NCI-H526 (cell line): ENCODE data around the gene KIF16B.
A peak's percentile ranks its signal among the peaks of the same experiment; 100 is the strongest.
"Not testable (repeated sequence)": the region's sequence is repeated elsewhere in the genome, so short reads cannot be mapped to it uniquely, and the experiment has no call there.

Source experiments
- DNase-seq, 2 experiments: peaks; one replicate each; lab custom pipeline; 2025; lab: John Stamatoyannopoulos, UW

KIF16B gene

DNA sequence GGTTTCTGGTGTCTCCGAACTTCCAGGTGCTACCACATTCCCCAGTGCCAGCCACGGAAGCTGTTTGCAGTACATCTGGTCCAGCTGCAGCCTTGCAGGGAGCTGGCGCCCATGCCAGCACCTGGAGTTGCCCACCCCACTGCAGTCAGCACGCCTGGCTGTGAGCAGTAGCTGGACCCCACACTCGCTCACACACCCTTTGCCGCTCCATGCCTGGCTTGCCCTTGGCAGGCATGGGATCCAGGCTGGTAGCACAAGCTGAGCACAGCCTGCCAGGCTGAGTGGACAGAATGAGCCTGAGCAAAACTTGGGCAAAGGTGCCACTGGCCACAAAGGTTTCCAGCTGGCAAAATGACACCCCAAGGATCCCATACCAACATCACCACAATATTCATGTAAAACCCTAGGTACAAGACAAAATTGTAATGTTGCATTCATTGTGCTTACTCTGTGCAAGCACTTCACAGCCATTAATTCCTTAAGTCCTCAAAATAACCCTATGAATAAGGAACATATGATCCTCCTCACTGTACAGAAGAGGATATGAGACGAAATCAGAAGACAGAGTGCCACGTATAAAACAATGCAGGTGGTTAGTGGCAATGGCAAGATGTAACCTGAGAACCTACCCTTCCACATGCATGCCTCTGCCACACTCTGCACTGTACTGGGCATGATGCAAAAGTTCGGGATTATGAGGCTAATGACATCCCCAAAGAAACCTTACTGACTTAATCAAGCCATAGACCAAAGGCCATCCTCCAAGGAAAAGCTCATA, 18.3 kb downstream of the KIF16B start:
- DNase-seq: no peak

DNA sequence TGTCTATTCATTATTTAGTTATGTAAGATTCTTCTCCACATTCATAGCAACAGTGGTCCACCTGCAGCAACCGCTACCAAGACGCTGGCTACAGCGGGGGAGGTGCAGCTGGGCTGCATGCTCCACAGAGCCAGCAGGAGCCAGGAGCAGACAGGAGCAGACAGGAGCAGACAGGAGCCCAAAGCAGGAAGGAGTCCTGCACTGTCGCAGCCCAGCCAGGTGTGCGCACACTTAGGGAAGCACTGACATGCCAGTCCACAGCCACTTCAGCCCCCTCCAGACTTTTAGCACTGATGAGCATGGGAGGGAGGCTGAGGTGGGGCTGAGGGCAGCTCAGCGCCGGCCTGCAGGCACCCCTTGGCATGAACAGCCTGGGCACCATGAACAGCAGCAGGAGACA, 19.6 kb downstream of the KIF16B start:
- DNase-seq: no peak

DNA sequence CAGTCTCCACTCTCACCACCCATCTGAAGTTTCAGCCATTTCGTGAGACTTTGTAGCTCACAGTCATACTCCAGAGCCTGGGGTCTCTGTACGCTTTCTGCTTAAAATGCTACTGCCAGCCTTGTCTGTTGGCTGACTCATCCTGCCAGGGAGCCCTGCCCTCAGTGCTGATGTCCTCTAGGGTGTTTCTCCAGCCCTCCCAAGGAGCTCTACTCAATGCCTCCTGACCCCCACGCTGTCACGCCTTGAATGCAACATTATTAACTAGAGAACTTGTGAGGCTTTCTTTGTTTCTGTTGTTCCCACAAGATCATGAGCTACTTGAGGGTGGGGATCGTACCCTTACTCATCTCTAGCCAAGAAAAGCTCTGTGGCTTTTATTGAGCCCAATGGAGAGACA, 20.1 kb downstream of the KIF16B start:
- DNase-seq: no peak

DNA sequence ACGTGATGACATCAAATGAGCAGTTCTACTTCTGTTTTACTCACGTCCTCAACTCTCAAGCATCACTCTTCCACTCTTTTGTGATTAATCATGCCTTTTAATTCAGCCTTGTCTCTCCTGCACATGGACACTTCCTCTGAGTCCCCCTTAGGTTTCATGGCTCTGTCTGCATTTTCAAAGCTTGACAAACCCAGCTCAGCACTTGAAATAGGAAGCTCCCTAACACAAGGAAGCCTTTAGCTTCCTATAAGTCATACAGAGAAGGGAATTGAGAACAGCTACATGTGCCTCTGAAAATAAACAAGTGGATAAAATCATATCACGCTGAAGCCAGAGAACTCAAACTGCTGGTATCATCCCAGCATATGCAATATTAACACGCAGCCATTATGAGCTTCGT, 21.2 kb downstream of the KIF16B start:
- DNase-seq: no peak

DNA sequence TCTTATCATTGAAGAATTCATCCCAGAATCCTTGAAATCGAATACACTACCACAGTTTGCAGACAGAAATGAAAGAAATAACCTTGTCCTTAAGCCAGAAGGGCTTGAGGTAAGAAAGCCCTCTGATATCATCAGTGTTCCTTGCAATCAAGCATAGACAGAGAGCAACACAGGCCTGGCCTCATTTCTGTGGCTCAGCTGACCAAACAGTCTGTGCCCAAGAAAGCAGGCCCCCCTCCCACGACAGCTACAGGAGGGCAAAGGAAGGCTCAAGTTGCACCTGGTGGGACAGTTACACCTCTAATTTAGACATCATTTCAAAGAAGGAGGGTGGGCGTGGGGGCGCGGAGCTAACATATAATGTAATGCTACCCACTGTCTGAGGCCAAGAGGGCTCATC, 21.6 kb downstream of the KIF16B start:
- DNase-seq: no peak

DNA sequence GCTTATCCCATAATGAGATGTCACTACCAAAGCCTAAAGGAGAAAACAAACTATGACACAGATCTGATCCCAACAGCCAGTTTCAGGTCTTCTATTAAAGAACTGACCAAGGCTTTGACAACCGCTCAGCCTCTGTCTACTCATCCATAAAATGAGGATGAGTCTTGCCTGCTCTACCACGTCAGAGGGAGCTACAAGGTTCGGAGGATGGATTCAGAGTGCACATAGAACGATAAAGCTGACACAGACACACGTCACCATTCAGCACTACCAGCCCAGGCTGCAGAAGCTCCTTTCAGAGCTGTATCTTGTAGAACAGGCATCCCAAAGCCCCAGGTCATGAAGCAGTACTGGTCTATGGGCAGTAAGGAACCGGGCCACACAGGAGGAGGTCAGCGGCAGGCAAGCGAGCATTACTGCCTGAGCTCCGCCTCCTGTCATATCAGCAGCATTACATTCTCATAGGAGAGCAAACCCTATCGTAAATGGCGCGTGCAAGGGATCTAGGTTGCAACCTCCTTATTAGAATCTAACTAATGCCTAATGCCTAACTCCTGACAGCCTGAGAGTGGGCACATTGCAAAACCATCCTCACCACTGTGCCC, 25.1 kb downstream of the KIF16B start:
- DNase-seq: no peak

DNA sequence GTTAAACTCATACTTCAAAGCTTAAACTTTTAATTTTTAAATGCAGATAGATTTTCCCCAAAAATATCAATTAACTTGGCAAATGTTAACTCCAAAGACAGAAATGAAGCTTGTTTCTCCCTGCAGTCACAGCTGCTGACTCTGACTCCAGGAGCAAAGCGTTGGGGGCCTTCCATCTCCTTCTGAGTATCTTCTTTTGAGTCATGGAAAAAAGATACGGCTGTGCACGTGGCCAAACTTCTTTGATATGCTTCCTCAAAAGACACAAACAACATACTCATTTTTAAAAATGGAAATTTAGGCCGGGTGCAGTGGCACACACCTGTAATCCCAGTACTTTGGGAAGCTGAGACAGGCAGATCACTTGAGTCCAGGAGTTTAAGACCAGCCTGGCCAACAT, 28.3 kb downstream of the KIF16B start:
- no peak for DNase-seq

DNA sequence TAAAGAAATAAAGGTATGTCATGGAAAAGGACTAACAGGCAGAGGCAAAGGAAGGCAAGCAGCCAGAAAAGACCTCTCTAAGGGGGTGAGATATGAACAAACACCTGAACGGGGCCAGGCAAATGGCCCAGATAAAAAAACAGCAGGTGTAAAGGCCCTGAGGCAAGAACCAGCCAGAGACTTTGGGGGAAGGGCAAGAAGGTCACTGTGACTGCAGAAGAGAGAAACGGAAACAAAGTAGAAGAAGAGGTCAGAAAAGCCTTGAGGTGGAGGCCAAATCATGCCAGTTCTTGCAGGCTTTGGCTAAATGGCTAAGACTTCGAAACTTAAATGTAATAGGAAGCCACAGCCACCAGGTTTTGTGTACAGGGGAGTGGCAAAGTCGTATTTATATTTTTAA, 30.8 kb downstream of the KIF16B start:
- DNase-seq: no peak

DNA sequence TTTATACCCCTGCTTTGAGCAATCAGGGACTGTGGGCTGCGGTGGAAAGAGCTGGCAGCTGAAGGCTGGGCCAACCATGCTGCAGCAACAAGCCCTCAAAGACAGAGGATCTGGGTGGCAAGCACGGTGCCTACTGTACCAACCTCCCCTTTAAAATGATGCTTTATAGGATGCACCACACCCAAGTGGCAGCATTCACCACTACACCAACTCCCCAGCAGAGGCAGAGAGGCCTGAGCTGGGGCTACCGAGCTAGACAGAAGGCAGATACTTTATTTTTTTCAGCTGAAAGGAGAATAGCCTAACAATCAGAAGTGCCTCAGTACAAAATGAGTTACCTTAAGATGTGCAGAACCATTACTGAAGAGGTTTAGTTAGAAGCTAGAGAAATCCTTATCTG, 31.4 kb downstream of the KIF16B start:
- DNase-seq: no peak

DNA sequence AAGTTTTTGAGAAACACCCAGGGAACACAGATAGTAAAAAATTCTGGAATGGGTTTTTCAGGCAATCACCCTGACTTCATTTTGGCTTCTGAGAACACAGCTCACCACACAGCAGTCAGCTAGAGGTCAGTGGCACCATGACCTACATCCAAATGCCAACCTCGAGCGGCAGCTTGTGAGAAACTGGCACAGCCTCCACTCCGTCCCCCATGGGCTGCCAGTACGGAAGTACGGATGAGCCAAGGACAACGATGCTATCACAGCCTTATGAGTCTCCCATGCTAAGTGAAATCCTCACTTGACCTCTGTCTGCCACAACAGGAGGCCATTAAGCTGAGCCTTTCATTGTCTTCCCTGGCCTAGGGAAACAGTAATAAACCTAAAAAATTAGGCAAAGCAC, 32.0 kb downstream of the KIF16B start:
- DNase-seq: no peak

DNA sequence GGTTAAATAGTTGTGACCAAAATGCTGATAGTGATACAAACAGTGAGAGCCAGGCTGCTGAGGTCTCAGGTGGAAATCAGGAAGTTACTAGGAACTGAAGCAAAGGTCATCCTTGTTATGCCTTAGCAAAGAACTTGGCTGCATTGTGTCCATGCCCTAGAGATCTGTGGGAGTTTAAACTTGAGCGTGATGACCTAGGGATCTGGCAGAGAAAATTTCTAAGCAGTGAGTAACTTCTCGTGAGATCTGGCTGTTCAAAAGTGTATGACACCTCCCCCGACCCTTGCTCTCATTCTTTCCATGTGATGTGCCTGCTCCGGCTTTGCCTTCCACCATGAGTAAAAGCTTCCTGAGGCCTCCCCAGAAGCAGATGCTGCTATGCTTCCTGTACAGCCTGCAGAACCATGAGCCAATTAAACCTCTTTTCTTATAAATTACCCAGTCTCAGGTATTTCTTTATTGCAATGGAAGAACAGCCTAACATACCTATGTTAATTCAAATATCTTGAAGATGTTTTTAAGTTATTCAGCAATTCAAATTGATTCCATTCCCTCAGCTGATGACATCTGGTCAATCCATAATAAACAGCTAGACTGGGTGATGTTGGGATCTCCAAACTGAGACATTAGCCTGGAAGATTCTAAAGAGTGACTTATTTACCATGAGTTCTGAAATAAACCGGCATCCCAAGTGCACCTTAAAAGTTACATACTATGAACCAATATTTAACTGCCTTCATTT, 33.8 kb downstream of the KIF16B start:
- DNase-seq: no peak

DNA sequence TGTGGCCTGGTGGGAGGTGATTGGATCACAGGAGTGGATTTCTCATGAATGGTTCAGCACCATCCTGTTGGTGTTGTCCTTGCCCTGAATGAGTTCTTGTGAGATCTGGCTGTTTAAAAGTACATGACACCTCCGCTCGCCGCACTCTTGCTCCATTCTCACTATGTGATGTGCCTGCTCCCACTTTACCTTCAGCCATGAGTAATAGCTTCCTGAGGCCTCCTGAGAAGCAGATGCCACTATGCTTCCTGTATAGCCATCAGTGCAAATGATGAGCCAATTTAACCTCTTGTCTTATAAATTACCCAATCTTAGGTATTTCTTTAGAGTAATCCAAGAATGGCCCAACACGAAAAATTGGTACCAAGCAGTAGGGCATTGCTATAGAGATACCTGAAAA, 34.5 kb downstream of the KIF16B start:
- no peak for DNase-seq

DNA sequence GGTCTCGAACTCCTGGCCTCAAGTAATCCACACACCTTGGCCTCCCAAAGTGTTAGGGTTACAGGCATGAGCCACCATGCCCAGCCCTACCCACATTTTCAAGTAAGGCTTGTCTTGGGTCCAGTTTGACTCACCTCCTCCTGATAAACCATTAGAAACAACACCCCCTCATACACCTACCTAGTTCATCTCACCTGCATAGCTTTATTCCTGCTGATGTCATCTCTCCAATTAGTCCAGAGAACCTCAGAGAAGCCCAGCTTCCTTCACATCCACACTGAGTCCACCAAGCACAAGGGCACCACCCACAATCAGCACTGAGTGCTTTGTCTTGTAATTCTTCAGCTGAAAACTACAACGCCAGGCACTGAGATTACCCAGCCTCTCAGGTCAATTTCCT, 35.3 kb downstream of the KIF16B start:
- no peak for DNase-seq

DNA sequence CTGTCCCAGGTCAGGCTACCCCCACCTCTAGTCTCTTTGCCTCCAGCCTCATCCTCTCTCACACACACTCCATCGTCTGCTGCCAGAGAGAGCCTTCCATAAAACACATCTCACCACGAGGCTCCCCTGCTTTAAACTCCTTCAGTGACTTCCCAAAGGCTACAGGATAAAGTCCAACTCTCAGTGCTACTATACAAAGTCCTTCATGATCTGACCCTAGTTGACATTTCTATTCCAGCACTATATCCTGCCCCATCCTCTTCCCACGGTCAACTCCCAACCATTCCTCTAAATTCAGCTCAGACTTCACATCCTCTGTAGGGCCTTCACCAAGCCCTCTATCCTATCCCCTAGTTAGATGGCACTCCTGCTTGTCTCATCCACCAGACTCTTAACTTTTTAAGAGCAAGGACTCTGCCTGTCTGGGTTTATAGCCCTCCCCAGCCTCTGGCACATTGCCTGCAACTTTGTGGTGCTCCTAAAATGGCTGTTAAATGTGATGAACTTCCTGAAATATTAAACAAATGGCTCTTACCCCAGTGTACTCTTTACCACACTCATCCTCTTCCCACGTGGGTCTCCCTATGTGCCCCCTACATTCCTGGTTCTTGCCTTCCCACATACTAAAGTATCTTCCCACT, 36.1 kb downstream of the KIF16B start:
- no peak for DNase-seq

DNA sequence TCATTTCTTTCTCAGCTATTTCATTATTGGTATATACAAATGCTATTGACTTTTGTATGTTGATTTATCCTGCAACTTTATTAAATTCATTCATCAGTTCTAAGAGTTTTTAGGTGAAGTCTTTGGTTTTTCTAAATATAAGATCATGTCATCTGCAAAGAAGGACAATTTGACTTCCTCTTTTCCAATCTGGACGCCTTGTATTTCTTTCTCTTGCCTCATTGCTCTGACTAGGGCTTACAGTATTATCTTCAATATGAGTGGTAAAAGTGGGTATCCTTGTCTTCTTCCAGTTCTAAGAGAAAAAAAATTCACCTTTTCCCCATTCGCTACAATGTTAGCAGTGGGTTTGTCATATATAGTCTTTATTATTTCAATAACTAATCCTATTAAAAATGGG, 38.0 kb downstream of the KIF16B start:
- DNase-seq: no peak

DNA sequence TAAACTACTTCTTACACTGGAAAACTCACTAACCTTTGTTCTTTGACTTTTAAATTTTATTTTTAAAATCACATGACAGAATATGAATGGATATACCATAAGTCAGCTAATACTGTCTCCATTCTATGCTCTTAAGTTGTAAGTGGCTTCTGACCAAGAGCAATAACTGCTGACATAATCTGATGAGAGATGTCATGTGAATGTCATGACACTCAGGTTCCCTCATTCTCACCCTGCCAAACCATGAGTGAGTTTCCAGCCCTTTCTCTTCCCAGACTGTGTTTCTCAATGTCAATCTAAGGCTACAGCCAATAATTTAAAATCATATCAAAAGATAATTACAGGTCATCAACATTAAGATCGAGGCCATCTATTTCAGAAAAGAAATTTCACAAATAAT, 39.7 kb downstream of the KIF16B start:
- DNase-seq: no peak

DNA sequence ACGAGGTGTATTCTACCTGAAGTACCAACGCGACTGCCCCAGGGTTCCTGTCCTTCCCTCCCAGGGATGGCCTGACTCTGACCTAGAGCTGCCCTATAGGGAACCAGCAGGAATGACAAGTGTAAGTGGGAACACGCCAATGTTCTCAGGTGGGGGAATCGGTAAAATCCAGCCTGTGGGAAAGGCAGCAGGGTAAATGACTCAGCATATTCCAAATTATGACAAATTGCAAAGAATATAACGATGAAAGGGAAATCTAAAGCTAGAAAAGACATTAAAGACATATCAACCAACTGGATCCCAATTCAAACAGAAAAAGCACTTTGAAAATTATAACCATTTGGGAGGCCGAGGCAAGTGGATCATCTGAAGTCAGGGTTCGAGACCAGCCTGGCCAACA, 41.8 kb downstream of the KIF16B start:
- no peak for DNase-seq

DNA sequence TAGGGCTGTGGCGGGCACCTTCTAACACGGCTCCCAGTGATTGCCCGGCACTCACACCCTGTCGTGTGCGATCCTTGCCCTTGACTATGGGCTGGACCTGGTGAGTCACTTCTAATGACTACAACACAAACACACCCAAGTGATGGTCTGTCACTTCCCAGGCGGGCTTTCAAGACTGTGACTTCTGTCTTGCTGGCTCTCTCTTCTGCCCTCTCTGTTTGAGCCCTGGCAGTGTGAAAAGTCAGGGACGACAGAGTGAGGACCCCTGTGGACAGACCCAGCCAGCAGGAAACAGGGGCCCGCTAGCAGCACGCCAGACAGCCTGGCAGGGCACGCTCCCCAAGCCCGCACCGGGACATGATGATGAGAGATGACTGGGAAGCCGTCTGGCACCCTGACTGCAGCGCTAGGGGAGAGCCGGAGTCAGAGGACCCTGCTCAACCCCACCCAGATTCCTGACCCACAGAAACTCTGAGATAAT, 43.0 kb downstream of the KIF16B start:
- no peak for DNase-seq

DNA sequence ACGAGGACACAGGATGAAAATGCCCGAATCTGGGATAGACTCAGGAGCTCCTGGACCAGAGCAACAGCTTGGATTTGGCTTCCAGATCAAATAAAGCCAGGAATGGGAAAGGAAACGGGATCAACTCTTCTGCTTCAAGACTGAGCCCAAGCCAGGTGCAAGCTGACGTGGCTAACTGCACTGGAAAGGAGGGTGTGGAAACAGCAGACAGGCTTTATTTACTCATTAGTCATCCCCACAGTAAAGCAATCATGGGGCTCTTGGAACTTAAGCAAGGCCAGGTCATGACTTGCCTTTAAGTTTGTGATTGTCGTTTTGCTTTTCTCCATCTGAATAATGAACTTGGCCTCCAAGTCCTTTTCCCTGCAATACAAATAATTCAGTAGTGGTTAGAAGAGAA, 45.2 kb downstream of the KIF16B start:
- peak; percentile 6 to 57 for DNase-seq

DNA sequence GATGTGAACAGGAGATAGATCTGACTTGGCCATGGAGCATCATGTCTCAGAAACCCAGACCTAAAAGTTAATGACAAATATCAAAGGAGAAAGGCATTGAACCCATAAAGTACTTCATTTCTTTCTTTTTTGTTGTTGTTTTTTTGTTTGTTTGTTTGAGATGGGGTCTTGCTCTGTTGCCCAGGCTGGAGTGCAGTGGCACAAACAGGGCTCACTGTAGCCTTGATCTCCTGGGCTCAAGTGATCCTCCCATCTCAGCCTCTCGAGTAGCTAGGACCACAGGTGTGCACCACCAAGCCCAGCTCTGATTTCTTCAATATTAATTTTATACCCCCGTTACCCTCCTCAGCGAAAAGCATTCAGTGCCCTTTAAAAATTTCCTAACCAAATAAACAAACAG, 45.8 kb downstream of the KIF16B start:
- DNase-seq: no peak

DNA sequence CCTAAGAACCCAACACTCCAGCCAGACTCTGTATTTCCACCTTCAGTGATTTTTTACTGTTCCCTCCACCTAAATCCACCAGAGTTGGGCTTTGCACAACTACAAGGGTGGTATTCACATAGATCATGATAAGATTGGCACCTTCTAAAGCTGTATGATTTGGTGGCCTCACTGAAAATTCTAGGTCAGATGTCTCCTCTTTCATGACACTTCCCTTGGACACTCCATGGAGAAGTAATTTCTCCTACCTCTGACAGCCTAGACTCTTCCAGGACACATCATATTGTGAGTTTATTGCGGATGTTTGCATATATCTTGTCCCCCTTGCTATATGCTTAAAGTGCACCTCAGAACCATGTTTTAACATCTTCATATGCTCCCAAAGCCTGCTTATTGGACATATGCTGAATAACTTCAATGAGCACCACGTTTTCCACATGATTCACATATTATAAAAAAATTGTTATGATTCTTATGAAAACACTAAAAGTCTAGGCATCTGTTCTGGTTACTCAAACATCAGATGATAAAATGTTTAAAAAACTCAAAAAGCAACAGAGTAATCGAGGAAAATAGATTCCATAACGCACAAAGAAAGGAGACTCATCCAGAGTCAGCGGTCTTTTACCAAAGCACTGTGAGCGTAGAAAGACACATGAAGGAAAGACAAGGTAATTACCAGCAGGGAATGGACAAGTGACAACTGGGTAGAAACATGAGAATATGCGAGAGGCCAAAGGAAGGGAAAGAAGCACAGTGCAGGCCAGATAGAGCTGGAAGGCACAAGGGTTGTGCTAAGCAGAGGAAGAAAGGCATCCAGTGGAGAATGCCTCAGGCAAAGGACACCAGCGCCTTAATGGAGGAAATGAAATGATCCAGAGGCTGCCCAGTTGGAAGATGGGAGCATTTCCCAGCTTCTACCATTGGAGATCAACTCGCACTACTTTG, 46.5 kb downstream of the KIF16B start:
- DNase-seq: no peak

DNA sequence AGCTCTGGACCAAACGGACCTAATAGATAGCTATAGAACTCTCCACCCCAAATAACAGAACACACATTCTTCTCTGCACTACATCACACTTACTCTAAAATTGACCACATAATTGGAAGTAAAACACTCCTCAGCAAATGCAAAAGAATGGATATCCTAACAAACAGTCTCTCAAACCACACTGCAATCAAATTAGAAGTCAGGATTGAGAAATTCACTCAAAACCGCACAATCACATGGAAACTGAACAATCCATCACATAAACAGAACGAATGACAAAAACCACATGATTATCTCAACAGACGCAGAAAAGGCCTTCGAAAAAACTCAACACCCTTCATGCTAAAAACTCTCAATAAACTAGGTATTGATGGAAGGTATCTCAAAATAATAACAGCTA, 50.6 kb downstream of the KIF16B start:
- not testable (repeated sequence) for DNase-seq
